ENCODE data around the gene SEMA4G. TPM values are rescaled to one million over a fixed set of nuclear protein-coding genes. Genes with fewer than 3 reads are reported as not detected.

Gene SEMA4G
- total and polyA plus RNA-seq, 4 donors, result 1.5 to 7.5 (median 3.2) TPM

DNA sequence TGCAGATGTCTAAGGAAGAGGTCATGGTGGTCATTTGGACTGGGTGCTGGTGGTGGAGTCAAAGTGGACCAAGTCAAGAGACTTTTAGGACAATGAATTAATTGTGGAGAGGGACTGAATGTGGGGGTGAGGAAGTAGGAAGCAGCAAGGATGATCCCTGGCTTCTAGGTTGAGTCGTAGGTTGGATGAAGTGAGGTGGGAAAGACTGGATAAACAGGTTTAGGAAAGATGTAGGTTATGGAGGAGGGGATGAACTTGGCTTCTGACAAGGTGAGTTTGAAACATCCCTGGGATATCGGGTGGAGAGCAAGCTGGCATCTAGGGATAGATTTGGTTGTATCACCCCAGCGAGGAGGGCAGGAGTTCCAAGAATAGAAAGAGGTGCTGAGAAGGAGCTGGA, 7.6 kb downstream of the SEMA4G start:
- intact Hi-C loops (cut with DNase I), result no loop called here
- no peaks in the 10 kb centered on the region for H3K27me3 ChIP-seq (ENCODE audit: control insufficient read depth in 1 of 2, insufficient read depth in 2 of 2, low read length in 1 of 2)
- WGBS, 2 donors, result 82 to 88% methylated on average over 3 of the region's 3 CpGs
- DNase-seq (peak in 1 of 2 donors; percentile 7), ATAC-seq (ENCODE audit: low FRiP score) (no peak)
- no peaks in the 10 kb centered on the region for H3K4me1 ChIP-seq (ENCODE audit: control insufficient read depth in 1 of 2, insufficient read depth in 2 of 2, low read length in 2 of 2)
- H3K9me3 ChIP-seq (ENCODE audit: control insufficient read depth, low read length), result no peaks in the 10 kb centered on the region
- H3K36me3 ChIP-seq (ENCODE audit: control insufficient read depth in 1 of 2, insufficient read depth in 2 of 2, low read length in 1 of 2), result peaks cover 3 to 4% of the 10 kb centered on the region in 2 donors
- no peak overlapping the region for H3K4me3 ChIP-seq (ENCODE audit: low read length in 2 of 2)
- no peak overlapping the region for H3K27ac ChIP-seq (ENCODE audit: low read depth in 1 of 2, low read length in 2 of 2)

DNA sequence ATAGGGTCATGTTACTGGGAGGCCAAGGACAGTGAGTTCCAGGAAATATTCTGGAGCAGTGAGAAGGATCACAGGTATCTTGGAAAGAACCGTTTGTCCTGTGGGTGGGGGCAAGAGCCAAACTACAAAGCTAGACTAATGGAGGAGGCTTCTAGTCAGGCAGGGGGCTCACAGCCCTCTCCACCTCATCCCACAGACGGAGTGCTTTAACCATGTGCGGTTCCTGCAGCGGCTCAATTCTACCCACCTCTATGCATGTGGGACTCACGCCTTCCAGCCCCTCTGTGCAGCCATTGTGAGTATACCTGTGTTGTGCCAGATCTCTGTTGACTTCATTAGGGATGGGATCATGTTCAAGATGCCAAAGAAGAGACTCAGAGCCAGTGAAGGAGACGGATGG, 8.1 kb downstream of the SEMA4G start:
- ATAC-seq (ENCODE audit: low FRiP score), result no peak
- WGBS, 2 donors, result 79 to 85% methylated on average over 6 of the region's 6 CpGs
- H3K9me3 ChIP-seq (ENCODE audit: control insufficient read depth, low read length), result no peaks in the 10 kb centered on the region
- H3K4me3 ChIP-seq (ENCODE audit: low read length in 2 of 2), result no peak overlapping the region
- H3K27ac ChIP-seq (ENCODE audit: low read depth in 1 of 2, low read length in 2 of 2), result no peak overlapping the region
- intact Hi-C loops (cut with DNase I), result no loop called here
- H3K36me3 ChIP-seq (ENCODE audit: control insufficient read depth in 1 of 2, insufficient read depth in 2 of 2, low read length in 1 of 2), result peaks cover 3 to 4% of the 10 kb centered on the region in 2 donors
- no peaks in the 10 kb centered on the region for H3K27me3 ChIP-seq (ENCODE audit: control insufficient read depth in 1 of 2, insufficient read depth in 2 of 2, low read length in 1 of 2)
- H3K4me1 ChIP-seq (ENCODE audit: control insufficient read depth in 1 of 2, insufficient read depth in 2 of 2, low read length in 2 of 2), result no peaks in the 10 kb centered on the region
- peak in 1 of 2 donors; percentile 36 for DNase-seq

DNA sequence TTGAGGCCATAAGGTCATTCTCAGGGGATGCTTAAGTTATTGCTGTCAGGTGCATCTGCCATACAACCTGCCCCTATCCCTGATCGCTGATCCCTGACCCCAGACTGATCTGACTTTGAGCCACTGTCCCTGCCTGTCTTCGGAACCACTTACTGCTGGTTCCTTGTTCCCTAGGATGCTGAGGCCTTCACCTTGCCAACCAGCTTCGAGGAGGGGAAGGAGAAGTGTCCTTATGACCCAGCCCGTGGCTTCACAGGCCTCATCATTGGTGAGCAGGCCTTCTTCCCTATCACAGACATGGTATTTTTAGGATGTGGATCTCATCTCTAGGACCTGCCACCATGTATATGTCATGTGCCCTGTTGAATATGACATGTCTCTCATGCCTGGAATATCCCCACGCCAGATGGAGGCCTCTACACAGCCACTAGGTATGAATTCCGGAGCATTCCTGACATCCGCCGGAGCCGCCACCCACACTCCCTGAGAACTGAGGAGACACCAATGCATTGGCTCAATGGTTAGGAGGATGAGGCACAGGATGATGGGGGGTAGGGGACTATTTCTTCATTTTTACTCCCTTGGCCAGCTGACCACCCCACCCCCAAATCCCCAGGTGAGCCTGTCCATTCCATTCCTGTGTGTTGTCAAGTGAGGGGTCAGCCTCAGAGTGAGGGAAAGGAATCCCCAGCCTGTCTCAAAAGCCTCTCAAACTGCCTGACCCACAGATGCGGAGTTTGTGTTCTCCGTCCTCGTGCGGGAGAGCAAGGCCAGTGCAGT, 9.0 kb downstream of the SEMA4G start:
- DNase-seq (peak in 1 of 2 donors; percentile 43), ATAC-seq (ENCODE audit: low FRiP score) (no peak)
- no peak overlapping the region for H3K4me3 ChIP-seq (ENCODE audit: low read length in 2 of 2)
- H3K27me3 ChIP-seq (ENCODE audit: control insufficient read depth in 1 of 2, insufficient read depth in 2 of 2, low read length in 1 of 2), result no peaks in the 10 kb centered on the region
- WGBS, 2 donors, result 85 to 88% methylated on average over 13 of the region's 13 CpGs
- H3K4me1 ChIP-seq (ENCODE audit: control insufficient read depth in 1 of 2, insufficient read depth in 2 of 2, low read length in 2 of 2), result no peaks in the 10 kb centered on the region
- H3K27ac ChIP-seq (ENCODE audit: low read depth in 1 of 2, low read length in 2 of 2), result no peak overlapping the region
- H3K36me3 ChIP-seq (ENCODE audit: control insufficient read depth in 1 of 2, insufficient read depth in 2 of 2, low read length in 1 of 2), result peaks cover 3 to 4% of the 10 kb centered on the region in 2 donors
- intact Hi-C loops (cut with DNase I), result no loop called here
- H3K9me3 ChIP-seq (ENCODE audit: control insufficient read depth, low read length), result no peaks in the 10 kb centered on the region

DNA sequence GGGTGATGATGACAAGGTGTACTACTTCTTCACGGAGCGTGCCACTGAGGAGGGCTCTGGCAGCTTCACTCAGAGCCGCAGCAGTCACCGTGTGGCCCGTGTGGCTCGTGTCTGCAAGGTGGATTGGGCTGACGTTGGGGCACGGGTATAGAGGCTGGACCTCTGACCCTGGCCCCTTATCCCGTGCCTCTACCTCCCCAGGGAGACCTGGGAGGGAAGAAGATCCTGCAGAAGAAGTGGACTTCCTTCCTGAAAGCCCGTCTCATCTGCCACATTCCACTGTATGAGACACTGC, 9.5 kb downstream of the SEMA4G start:
- 83 to 85% methylated on average over 10 of the region's 10 CpGs for WGBS, 2 donors
- H3K36me3 ChIP-seq (ENCODE audit: control insufficient read depth in 1 of 2, insufficient read depth in 2 of 2, low read length in 1 of 2), result peaks cover 3 to 4% of the 10 kb centered on the region in 2 donors
- H3K27ac ChIP-seq (ENCODE audit: low read depth in 1 of 2, low read length in 2 of 2), result no peak overlapping the region
- H3K9me3 ChIP-seq (ENCODE audit: control insufficient read depth, low read length), result no peaks in the 10 kb centered on the region
- H3K4me1 ChIP-seq (ENCODE audit: control insufficient read depth in 1 of 2, insufficient read depth in 2 of 2, low read length in 2 of 2), result no peaks in the 10 kb centered on the region
- peak in 1 of 2 donors; percentile 33 for DNase-seq
- H3K4me3 ChIP-seq (ENCODE audit: low read length in 2 of 2), result no peak overlapping the region
- H3K27me3 ChIP-seq (ENCODE audit: control insufficient read depth in 1 of 2, insufficient read depth in 2 of 2, low read length in 1 of 2), result no peaks in the 10 kb centered on the region
- intact Hi-C loops (cut with DNase I), result no loop called here
- no peak for ATAC-seq (ENCODE audit: low FRiP score)

- H3K27ac ChIP-seq (ENCODE audit: low read depth in 1 of 2, low read length in 2 of 2), result no peak overlapping the region
- peaks cover 3 to 4% of the 10 kb centered on the region in 2 donors for H3K36me3 ChIP-seq (ENCODE audit: control insufficient read depth in 1 of 2, insufficient read depth in 2 of 2, low read length in 1 of 2)
- H3K4me3 ChIP-seq (ENCODE audit: low read length in 2 of 2), result no peak overlapping the region
- no peak for ATAC-seq (ENCODE audit: low FRiP score)
- WGBS, 2 donors, result 91% methylated on average over 16 of the region's 16 CpGs
- H3K4me1 ChIP-seq (ENCODE audit: control insufficient read depth in 1 of 2, insufficient read depth in 2 of 2, low read length in 2 of 2), result no peaks in the 10 kb centered on the region
- no peaks in the 10 kb centered on the region for H3K27me3 ChIP-seq (ENCODE audit: control insufficient read depth in 1 of 2, insufficient read depth in 2 of 2, low read length in 1 of 2)
- intact Hi-C loops (cut with DNase I), result no loop called here
- peak; percentile 38 to 74 for DNase-seq
- H3K9me3 ChIP-seq (ENCODE audit: control insufficient read depth, low read length), result no peaks in the 10 kb centered on the region
Measured at GRCh38 chr10:100979791-100980272, 10.5 kb downstream of the SEMA4G start.

DNA sequence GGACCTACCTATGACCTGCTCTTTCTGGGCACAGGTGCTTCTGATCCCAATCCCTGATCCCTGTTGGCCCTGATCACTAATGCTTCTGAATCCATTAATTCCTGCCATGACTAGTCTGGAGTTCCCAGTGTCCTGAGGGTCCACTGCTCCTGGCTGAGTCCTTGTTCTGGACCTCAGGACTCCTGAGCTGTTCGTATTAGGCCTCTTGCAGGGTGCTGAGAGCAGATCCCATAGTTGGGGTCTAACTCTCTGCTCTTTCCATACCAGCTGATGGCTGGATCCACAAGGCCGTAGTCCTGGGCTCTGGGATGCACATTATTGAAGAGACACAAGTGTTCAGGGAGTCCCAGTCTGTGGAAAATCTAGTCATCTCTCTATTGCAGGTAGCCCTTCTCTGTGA, 11.0 kb downstream of the SEMA4G start:
- Histone ChIP-seq H3K36me3 (ENCODE audit: control insufficient read depth in 1 of 2, insufficient read depth in 2 of 2, low read length in 1 of 2) (peaks cover 3 to 4% of the 10 kb centered on the region in 2 donors), H3K4me1 (ENCODE audit: control insufficient read depth in 1 of 2, insufficient read depth in 2 of 2, low read length in 2 of 2) (no peaks in the 10 kb centered on the region), H3K4me3 (ENCODE audit: low read length in 2 of 2) (no peak overlapping the region), H3K27ac (ENCODE audit: low read depth in 1 of 2, low read length in 2 of 2) (no peak overlapping the region), H3K27me3 (ENCODE audit: control insufficient read depth in 1 of 2, insufficient read depth in 2 of 2, low read length in 1 of 2) (no peaks in the 10 kb centered on the region), H3K9me3 (ENCODE audit: control insufficient read depth, low read length) (no peaks in the 10 kb centered on the region)
- DNase-seq, result peak in 1 of 2 donors; percentile 9
- whole genome bisulfite sequencing, 2 donors, result 76 to 82% methylated on average over 2 of the region's 2 CpGs
- intact Hi-C loops (cut with DNase I), result no loop called here
- no peak for ATAC-seq (ENCODE audit: low FRiP score)

- DNase-seq, result peak in 1 of 2 donors; percentile 64
- H3K4me3 ChIP-seq (ENCODE audit: low read length in 2 of 2), result no peak overlapping the region
- no peaks in the 10 kb centered on the region for H3K9me3 ChIP-seq (ENCODE audit: control insufficient read depth, low read length)
- H3K27ac ChIP-seq (ENCODE audit: low read depth in 1 of 2, low read length in 2 of 2), result no peak overlapping the region
- H3K4me1 ChIP-seq (ENCODE audit: control insufficient read depth in 1 of 2, insufficient read depth in 2 of 2, low read length in 2 of 2), result no peaks in the 10 kb centered on the region
- H3K27me3 ChIP-seq (ENCODE audit: control insufficient read depth in 1 of 2, insufficient read depth in 2 of 2, low read length in 1 of 2), result no peaks in the 10 kb centered on the region
- WGBS, 2 donors, result 92 to 93% methylated on average over 7 of the region's 7 CpGs
- intact Hi-C loops (cut with DNase I), result no loop called here
- peaks cover 3 to 4% of the 10 kb centered on the region in 2 donors for H3K36me3 ChIP-seq (ENCODE audit: control insufficient read depth in 1 of 2, insufficient read depth in 2 of 2, low read length in 1 of 2)
- ATAC-seq (ENCODE audit: low FRiP score), result no peak
Measured at GRCh38 chr10:100980711-100981110, 11.4 kb downstream of the SEMA4G start.

DNA sequence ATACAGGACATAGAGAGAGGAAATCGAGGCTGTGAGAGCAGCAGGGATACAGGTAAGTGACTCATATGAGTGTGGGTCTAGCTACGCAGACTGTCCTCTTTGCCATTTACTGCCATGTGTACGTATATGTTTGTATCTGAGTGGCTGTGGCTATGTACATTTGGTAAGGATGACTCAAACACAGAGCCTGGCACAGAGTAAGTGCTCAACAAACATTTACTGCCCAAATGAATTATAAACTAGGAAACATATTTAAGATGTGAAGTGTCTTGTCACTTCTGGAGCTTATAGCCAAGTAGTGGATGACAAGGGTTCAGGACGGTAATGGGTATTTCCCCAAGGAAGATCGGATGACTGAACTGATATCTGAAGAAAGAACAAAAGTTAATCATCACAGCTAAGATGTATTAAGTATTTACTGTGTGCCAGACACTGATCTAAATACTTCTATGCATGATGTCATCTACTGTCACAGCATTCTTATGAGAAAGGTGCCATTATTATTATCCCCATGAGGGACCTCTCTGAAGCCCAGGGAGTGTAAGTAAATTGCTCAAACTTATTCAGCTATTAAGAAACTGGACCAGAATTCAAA, 12.0 kb downstream of the SEMA4G start:
- H3K27ac ChIP-seq (ENCODE audit: low read depth in 1 of 2, low read length in 2 of 2), result no peak overlapping the region
- H3K9me3 ChIP-seq (ENCODE audit: control insufficient read depth, low read length), result no peaks in the 10 kb centered on the region
- intact Hi-C loops (cut with DNase I), result no loop called here
- H3K36me3 ChIP-seq (ENCODE audit: control insufficient read depth in 1 of 2, insufficient read depth in 2 of 2, low read length in 1 of 2), result peaks cover 3 to 4% of the 10 kb centered on the region in 2 donors
- no peaks in the 10 kb centered on the region for H3K4me1 ChIP-seq (ENCODE audit: control insufficient read depth in 1 of 2, insufficient read depth in 2 of 2, low read length in 2 of 2)
- WGBS, 2 donors, result 87 to 88% methylated on average over 5 of the region's 5 CpGs
- ATAC-seq (ENCODE audit: low FRiP score) (no peak), DNase-seq (no peak)
- no peaks in the 10 kb centered on the region for H3K27me3 ChIP-seq (ENCODE audit: control insufficient read depth in 1 of 2, insufficient read depth in 2 of 2, low read length in 1 of 2)
- H3K4me3 ChIP-seq (ENCODE audit: low read length in 2 of 2), result no peak overlapping the region
